GM19455 (cell line): ENCODE data around the gene MANSC1.
"Not testable (repeated sequence)": the region's sequence is repeated elsewhere in the genome, so short reads cannot be mapped to it uniquely, and the experiment has no call there.

Experiments
- ATAC-seq: cut with Tn5 transposase; IDR thresholded peaks from one replicate; pipeline ENCODE4 v1.9.1; 2021; ENCODE audit not compliant: unreplicated experiment

MANSC1 gene

DNA sequence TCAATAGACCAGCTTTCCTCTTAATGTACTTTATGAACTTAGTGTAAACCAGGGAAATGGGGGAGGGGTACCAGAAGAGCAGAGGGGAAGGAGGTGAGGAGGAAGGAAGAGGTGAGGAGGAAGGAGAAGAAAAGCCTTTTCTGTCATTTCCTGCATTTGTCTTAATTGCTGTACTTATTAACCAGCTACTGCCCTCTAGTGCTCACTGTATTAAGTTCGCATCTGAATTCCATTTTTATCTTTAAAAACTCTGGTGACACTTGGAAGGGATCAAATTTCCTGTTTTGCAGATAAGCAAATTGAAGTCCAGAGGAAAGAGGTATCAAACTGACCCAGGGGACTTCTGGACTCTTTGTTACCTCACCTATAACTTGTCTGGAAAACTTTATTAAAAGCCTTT, 22.2 kb downstream of the MANSC1 start:
- no peak for ATAC-seq

DNA sequence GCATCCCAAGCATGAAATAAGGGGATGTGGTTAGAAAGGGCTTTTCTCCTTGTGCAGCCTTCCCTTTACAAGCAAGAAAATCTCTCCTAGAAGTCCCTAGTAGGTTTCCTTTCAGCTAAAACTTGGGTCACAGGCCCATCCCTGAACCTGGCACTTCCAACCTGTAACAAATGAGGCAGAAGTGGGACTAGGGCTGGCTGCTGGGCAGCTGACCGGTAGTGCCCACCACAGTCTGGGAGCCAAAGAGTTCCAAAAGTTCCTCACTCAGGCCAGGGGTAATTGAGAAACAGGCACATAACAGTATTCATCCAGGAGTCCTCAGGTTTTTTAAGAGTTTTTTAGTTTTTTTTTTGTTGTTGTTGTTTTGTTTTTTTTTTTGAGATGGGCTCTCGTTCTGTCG, 23.8 kb downstream of the MANSC1 start:
- ATAC-seq, result no peak

DNA sequence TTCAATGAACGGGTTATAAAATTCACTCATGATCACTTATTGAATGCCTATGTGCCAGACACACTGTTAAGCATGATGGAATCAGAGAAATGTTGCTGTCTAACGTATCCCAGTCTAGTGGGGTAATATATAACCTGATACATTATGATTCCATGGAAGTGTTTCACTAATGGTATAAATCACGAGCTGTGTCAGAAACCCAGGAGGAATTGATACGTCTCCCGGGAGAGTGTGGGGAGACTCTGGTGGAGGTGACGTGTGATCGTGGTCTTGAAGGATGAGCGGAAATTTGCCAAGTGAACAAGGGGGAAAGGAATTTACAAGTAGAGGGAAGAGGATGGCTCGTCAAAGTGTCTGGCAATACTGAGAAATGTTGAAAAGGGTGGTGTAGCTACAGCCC, 26.5 kb downstream of the MANSC1 start:
- no peak for ATAC-seq

DNA sequence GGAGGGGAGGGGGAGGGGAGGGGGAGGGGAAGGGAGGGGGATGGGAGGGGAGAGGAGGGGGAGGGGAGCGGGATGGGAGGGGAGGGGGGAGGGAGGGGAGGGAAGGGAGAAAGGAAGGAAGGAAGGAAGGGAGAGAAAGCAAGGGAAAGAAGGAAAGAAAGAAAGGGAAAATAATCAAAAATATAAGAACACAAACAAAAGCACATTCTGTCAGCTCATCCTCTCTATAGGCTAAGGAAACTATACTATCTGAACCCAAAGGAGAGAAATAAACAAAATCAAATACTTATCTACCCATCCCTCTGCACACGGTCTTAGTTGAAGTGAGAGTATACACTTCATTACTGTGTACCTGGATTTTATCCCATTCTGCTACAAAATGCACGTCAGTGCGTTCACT, 26.9 kb downstream of the MANSC1 start:
- no peak for ATAC-seq

DNA sequence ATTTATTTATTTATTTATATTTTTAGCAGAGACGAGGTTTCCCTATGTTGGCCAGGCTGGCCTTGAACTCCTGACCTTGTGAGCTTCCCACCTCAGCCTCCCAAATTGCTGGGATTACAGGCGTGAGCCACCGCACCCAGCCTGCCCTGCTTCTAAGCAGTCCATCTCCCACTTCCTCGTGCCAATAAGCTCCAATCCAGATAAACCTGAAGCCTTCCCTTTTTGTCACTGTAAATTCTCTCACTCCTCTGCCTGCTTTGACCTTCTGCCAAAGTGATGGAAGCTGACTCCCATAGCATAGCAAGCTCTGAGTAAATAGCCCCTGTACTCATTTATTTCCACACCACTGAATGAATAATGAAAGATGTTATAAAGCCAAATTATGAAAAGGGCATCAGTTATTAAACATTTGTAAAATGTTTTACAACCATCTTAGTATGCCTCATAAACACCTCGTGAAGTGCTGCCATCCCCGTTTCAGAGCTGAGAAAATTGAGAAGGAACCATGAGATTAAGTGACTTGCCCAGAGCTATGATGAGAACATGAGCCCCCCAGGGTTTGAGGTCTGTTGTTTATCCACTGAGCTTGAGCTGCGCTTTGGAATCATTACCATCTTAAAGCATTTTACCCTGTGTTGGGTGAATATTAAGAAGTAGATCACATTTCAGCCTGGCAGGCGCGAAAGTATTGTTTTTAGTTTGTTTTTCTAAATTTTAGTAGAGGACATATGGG, 30.4 kb downstream of the MANSC1 start:
- ATAC-seq, result no peak

DNA sequence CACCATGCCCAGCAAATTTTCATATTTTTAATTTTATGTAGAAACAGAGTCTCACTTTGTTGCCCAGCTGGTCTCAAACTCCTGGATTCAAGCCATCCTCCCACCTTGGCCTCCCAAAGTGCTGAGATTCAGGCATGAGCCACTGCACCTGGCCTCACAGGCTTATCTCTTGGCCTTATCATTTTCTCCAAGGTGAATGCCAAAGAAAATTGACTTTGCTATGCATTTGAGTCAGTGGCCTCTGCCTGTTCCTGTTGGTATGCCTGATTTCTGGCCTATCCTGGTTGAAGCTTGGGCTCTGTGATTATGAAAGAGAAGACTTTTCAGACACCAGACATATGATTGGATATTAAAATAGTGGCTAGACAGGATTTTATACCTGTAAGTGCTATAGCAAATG, 34.2 kb downstream of the MANSC1 start:
- no peak for ATAC-seq

DNA sequence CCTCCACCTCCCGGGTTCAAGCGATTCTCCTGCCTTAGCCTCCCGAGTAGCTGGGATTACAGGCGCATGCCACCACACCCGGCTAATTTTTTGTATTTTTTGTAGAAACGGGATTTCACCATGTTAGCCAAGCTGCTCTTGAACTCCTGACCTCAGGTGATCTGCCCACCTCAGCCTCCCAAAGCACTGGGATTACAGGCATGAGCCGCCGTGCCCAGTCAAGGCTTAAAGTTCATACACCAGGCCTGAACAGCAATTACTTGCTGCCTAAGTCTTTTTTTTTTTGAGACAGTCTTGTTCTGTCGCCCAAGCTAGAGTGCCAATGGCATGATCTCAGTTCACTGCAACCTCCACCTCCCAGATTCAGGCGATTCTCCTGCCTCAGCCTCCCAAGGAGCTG, 39.3 kb downstream of the MANSC1 start:
- ATAC-seq, result not testable (repeated sequence)

DNA sequence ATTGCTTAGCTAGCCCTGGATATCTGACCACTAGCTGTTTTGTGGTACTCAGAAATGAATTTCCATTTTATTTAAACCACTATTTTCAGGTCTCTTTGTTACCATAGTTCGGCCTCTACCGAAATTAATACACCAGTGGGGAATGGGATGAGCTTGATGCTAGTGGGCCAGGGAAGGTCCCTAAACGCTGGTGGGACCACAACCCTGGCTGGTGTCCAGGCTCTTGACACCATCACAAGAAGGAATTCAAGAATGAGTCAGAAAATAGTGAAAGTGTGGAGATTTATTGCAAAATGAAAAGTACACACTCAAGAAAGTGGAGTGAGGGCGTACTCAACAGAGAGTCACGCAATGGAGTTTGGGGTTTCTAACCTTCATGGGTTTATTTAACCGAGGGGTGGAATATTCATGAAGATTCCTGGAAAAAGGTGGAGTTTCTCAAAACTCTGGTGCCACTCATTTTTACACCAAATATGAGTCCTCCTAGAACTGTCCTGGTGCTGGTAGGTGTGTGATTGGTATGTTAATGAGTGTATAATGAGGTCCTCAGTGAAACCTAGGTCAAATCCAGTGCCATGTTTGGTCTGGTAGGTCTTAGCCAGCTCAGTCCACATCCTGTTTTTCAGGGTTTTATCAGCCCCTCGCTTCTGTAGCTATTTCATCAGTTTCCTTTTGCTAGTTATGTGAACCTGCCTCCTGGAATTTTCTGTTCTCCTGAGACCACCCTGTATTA, 44.3 kb downstream of the MANSC1 start:
- no peak for ATAC-seq

DNA sequence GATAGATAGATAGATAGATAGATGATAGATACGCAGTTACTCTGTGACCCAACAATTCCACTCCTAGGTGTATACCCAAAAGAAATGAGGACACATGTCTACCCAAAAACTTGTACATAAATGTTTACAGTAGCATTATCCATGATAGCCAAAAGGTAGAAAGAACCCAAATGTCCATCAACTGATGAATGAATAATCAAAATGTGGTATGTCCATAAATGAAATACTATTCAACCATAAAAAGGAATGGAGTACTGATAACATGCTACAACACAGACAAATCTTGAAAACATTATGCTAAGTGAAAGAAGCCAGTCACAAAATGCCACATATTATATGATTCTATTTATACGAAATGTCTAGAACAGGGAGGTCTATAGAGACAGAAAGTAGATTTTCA, 47.1 kb downstream of the MANSC1 start:
- no peak for ATAC-seq

DNA sequence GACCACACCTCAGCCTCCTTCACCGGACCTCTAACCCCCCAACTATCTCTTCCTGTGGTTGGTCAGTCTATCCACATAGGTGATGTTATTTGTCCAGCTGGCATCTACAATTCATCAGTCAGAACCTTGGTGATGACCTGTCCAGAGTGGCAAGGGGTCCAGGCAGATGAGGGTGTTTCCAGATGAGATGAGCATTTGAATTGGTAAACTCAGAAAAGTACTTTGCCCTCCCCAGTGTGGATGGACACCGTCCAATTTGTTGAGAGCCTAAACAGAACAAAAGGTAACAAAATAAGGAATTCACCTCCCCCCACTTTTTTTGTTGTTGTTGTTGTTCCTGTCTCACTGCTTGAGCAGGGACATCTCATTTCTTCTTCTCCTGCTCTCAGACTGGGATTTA, 48.9 kb downstream of the MANSC1 start:
- ATAC-seq, result no peak

DNA sequence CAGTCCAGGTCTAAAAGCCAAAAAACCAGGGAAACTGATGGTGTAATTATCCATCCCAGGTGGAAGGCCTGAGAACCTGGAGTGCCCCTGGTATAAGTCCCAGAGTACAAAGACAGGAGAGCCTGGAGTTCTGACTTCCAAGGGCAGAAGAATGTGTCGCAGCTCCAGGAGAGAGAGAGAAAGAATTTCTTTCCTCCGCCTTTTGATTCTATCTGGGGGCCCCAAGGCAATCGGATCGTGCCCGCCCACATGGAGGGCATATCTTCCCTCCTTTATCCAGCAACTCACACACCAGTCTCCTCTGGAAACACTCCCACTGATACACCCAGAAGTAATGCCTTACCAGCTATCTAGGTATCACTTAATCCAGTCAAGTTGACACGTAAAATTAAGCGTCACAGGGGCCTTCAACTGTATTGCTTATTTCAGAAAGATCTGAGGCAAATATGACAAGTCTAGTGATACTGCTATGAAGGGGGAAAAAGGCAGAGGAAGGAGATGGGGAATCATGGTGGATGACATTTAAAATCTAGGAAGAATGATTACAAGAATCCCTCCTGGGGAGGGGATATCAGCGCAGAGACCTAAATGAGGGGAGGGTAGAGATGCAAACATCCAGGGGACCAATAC, 52.7 kb downstream of the MANSC1 start:
- ATAC-seq, result no peak

DNA sequence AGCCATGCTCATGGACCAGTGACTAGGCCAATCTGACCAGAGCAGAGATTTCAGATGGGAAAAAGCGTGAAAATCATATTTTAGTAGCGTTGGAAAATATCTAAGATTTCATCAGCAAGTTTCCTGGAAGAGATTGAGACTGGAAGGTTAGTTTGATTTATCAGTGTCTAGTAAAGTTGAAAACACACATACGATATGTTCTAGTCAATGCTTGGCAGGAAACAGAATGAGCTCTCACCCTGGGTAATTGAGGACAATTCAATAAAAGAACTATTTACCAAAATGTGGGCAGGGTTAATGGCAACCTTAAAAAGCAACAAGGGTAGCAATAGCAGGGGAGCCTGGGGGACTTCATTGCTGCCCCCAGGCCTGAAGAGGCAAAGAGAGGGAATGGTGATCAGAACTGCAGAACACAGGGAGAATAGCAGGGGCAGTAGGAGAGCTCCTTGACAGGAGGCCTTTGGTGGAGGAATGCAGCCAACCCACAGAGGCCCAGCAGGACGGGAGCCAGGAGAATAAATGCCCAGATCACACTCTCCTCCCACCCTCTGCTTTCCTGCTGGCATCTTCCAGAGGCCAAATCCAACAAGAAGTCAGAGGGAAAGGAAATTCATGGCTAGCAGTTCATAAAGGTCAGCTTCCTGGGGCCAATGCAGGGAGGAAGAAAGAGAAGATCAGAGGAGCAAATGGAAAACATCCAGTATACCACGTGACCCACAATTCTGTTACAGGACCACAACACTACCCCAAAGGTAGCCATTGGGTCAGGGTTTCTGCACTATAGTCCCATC, 55.6 kb downstream of the MANSC1 start:
- ATAC-seq, result no peak

DNA sequence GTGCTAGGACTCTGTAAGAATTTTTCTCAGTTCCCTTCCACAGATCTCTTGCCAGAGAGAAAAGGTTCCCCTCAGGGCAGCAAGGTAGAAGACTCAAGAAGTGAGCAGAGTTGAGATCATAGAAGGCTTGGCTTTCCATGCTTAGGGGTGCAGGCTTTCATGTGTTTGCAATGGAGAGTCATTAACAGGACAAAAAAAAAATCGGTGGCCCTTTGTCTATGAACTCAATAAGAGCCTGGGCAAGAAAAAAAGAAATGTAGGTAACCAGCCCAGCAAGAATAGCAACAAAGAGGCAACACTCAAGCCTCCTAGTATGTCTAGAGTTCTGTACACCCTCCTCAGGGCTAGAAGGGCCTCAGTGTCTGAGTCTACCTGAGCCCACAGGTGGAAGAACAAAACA, 59.8 kb downstream of the MANSC1 start:
- ATAC-seq, result no peak

DNA sequence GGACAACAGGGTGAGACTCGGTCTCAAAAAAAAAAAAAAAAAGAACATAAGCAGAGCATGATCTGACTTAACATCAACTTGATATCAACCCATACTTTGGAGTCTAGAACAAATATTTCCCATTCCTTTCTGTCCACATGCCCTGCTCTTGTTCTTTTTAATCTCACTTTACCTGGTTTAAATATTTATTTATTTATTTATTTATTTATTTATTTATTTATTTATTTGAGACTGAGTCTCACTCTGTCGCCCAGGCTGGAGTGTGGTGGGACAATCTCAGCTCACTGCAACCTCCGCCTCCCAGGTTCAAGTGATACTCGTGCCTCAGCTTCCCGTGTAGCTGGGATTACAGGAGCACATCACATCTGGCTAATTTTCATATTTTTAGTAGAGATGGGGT, 63.6 kb downstream of the MANSC1 start:
- no peak for ATAC-seq

DNA sequence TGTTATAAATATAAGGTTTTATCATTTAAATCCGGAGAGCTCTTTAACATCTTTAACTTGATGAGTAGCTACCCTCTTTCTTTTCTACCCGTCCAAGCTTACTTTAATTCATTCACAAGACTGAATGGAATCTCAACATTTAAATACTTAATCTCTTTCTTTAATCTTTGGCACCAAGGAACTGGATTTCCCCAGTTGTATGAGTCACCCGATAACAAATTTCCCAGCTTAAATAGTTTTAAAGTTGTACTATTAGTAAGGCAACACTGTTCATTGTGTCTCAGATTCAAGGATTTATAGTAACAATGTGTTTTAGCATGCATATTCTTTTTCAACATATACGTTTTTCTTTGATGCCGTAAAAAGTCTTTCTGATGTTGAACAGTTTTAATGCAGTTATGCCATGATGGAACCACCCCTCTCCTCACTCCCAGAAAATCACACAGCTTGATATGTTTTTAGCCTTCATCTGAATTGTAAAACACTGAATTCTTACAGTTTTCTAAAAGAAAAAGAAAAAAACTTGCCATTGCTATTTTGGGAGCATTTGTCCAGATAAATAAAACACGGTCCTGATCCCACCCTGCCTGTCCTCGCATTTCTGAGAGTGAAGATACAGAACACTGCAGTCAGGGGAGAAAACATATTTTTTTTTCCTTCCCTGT, 67.1 kb downstream of the MANSC1 start:
- ATAC-seq, result no peak

DNA sequence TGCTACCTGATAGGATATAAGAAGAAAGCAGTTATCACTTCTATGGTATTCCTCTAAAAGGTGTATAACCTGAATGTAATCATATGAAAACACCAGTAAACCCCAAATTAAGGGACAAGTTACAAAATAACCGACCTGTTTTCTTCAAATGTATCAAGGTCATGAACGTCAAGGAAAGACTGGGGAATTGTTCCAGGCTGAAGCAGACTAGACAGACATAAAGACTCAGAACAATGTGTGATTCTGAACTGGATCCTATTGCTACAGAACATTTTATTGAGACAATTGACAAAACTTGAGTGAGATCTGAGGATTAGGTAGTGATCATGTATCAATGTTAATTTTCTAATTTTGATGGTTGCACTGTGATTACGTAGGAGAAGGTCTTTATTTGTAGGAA, 67.8 kb downstream of the MANSC1 start:
- no peak for ATAC-seq

DNA sequence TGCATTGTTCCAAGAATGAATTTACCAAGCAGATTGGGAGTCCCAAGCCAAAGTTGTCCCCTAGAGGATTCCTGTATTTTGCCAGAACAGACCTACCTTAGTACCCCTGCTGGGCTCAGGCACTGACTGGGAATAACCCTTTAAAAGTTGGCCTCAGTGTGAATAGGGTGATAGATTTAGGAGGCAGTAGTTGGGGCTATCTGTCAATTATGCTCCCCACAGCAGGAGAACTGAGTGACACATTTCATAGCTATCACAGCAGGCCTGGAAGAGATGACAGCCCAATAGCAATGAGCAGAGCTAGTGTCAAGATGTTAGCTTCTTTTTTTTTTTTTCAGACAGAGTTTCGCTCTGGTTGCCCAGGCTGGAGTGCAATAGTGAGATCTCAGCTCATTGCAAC, 68.9 kb downstream of the MANSC1 start:
- no peak for ATAC-seq

DNA sequence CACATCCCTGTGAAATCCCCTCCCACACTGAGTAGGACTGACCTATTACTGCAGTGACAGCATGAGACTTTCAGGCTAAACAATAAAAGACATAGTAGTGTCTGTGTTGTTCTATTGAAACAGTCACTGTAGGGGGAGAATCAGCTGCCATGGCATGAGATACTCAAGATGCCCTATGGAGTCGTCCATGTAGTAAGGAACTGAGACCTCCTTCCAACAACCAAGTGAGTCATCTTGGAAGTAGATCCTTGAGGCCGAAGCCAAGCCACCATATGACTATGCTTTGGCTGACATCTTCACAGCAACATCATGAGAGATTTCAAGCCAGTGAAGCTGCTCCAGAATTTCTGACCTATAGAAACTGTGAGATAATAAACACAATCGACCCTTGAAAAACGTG, 71.1 kb downstream of the MANSC1 start:
- ATAC-seq, result no peak
